HG02610 (cell line): ENCODE data around the gene ZNF664.
A peak's percentile ranks its signal among the peaks of the same experiment; 100 is the strongest.

ENCODE experiments used
- ATAC-seq: cut with Tn5 transposase; IDR thresholded peaks from one replicate; pipeline ENCODE4 v1.9.1; 2021; ENCODE audit warnings: mild to moderate bottlenecking, moderate library complexity; ENCODE audit not compliant: unreplicated experiment

Gene ZNF664

DNA sequence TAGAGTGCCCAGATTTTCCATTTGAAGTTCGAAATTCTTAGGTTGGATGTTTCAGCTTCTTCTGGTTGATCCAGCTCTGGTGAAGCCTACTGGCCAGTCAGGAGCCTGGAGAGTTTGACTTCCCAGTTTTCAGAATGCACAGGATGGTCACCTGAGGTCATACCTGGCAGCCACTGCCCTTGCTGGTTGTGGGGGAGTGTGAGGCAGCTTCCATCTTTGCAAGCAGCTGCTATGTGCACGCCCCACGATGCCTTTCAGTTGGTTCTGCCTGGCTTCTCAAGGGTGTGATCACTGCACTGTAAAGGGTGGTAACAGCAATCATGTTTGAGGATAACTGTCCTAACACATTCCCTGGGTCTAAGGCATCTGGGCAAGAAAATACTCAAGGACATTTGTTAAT lies 15.8 kb upstream of the ZNF664 start:
- no peak for ATAC-seq

DNA sequence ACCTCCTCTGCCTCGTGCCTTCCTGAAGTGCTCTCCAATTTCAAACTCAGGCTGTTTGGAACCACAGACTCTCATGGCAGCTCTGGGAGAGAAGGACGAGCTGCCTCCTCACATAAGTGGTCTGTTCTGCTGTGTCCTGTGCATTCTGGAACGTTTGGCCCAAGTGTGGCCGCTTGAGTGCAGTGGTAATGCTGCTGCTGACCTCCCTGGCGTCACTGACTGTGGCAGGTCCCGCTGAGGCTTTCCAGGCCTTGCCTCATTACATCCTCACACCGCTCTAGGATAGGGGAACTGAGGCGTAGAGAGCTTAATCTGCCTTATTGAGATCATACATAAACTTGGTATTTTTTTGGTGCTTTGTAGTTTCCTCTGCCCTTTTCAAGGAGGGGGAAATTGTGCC lies 14.6 kb upstream of the ZNF664 start:
- no peak for ATAC-seq

DNA sequence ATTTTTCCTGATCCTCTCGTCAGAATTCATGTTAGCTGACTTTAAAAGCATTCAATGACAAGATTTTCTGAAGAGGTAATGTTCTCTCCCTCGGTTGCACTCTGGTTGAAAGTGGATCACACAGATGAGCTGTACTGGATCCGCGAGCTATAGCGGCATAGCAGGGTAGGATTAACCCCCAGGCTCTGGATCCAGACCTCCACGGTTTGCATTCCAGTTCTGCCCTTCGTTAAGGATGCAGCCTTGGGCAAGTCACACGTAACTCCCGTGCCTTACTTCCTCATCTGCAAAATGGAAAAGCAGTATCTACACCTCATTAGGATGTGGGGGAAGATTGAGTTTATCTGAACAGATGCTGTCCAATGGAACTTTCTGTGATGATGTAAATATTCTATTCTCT lies 14.1 kb upstream of the ZNF664 start:
- ATAC-seq, result no peak

DNA sequence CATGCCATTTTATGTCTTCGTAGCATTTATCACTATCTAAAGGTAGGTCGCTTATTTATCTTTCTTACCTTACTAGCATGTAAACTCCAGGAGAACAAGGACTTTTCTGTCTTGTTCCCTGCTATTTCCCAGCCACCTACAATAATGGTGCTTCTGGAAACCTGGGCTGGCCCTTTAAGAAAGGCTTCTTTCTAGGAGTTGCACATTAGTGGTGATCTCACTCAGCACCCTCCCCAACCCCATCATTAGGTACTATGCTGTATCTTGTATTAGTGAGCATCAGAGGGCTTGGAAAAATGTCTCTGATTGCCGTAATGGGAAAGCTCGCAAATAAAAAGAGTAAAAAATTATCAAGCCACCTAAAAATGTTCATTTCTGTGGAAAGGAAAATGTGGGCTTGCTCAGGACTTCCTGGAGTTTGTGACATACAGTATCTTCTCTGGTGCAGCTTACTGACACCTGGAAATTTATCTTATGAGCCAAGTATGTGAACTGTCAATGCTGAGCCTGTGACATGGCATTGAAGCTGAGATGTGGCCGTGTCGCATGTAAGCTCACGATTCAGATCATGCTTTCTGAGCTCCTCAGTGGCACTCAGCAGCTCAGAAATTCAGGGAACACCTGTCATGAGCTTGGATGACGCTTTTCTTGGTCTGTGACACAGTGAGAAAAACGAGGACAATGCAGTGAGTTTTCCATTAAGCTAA lies 12.8 kb upstream of the ZNF664 start:
- no peak for ATAC-seq

DNA sequence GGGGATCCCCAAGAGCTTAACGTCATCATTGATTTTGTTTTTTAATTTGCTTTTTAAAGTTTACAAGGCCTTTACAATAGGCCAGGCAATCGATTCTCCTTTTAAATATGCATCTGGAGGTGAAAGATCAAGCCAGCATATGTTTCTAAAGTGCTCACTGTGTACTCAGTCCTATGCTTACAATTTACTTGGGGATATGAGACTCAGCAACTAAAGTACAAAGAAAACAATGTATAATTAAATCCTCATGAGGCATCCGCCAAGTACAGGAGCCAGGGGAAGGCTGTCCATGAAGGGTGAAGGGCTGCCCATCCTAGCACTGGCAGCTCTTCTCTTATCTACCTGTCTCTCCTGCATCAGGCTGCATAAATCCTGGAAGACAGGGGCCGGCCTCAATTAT lies 12.2 kb upstream of the ZNF664 start:
- ATAC-seq, result no peak

DNA sequence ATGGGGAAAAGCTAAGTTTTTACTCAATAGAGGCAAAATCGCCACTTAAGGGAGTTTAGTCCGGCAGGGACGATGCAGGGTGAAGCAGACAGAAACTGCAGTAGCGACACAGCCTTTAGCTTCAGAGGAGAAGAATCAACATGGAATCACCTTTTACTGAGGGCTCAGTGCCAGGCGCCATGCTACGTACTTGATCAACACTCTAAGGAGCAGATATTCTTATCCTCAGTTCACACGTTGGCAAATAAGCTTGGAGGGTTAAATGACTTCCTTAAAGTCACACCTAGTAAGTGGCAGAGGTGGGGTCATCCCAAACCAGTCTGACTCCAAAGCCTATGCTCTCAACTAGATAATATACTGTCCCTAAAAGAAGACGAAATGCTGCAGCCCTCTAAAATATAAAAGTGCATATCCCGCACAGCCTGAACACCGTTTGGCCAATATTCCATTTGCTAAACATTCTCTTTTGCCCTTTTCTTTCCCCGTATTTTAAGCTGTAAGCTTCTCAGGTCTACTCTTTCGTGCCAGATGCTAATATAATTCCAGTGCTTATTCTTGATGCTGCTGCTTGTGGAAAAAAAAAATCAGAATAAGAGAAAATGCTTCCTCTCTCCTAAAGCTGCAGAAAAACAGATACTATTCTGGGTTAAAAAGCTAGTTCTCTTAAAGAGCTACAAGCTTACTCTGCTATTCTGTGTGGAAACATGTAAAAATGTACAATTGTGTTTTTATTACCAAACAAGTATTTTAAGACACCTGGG lies 11.2 kb upstream of the ZNF664 start:
- no peak for ATAC-seq

DNA sequence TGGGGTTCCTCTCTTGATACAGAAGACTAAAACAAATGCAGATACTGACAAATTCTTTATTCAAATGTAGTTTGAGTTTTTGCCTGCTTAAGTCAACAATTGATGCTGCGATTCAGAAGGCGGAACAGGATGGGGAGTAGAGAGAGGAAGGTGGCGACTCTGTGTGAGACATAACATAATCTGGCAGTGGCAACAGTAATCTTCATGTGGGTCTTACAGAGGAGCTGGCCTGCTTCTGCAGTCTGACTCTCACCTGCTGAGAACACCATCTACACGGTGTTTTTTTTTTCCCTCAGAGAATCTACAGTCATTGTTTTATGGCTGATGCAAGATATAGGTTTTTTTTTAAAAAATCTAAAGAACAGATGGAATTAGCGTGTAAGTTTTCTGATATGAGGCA lies 10.5 kb upstream of the ZNF664 start:
- no peak for ATAC-seq

DNA sequence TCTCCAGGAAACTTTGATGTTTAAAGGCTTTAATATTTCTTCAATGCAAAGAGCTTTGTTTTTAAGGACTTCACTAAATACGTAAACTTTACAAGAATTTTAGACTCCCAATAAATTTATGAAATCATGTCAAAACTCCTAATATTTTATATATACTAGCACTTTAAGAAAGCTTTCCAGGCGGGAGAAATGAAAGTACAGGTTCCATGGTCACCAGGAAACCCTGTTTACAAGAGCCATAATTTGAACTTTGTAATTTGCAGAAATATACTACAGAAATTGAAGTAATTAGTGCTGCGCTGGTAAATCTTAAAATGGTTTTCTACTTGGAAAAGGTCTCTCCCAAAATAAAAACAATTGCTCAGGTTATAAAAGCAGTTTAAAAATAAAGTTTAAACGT lies 9.2 kb upstream of the ZNF664 start:
- no peak for ATAC-seq

DNA sequence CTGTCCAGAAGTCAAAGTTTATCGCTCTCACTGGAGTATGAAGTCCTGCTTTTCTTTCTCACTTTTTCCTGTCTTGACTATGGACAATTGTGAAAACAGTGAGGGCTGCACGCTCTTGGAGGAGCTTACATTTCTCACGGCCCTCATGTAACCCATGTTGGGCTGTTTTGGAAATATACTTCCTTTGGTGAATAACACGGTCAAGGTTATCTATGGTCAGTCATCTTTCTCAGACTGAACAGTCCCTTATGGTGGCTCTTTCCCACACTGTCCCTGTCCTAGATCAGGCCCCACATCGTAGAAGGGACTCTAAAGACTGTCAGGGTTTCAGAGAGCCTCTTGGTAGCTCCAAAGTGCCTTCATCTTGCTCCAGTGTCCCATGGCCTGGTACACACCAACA lies 7.6 kb upstream of the ZNF664 start:
- no peak for ATAC-seq

DNA sequence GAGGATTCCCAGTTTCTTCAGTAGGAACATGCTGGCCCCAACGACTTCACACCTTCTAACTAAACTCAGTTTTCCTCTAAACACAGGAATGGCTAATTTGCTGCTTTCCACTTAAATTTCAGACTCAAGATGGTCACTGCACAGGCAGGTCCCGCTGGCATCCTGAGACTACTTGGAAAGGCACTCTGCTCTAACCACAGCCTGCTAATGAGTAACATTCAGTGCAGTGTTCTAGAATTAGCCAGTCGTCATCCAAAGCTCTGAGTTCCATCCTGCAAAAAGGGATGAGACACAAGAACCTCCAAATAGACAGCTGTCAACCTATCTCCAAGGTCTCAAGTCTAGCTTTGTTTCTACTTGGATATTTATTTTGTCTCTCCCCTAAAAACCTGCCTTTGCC lies 6.4 kb upstream of the ZNF664 start:
- ATAC-seq, result no peak

DNA sequence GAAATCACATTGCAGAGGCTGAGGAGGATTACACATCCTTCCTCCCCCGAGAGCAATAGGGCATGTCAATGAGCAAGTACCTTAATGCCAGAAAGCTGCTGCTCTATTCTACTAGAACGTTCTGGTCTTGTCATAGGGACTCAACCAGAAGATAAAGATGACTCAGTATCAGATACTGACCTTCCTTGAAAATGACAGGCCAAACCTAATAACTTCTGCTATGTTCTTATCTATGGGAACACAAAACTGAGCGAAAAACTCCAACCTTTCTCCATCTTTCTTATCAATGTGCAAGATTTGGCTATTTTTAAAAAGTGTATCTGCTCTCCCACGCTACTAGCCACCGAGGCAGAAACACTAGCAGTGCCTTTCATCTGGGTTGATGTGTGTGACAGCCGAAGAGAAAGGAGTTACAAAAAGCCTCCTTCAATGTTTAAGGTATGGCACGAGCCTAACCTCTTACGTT lies 5.9 kb upstream of the ZNF664 start:
- no peak for ATAC-seq

DNA sequence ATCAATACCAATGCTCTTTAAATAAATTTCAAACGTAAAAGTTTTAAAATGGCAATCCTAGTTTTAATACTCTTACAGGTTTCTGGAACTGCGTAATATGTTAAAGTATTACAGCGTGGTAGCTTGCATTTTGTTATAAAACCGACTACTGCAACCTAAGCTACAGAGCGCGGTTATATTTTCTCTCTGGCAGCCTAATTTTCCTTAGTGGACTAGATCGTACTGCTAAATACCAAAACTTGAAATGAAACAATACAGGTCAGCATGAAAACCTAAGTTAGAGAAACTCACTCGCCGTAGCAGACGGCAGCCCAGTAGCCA lies 1.6 kb upstream of the ZNF664 start:
- ATAC-seq, result no peak

DNA sequence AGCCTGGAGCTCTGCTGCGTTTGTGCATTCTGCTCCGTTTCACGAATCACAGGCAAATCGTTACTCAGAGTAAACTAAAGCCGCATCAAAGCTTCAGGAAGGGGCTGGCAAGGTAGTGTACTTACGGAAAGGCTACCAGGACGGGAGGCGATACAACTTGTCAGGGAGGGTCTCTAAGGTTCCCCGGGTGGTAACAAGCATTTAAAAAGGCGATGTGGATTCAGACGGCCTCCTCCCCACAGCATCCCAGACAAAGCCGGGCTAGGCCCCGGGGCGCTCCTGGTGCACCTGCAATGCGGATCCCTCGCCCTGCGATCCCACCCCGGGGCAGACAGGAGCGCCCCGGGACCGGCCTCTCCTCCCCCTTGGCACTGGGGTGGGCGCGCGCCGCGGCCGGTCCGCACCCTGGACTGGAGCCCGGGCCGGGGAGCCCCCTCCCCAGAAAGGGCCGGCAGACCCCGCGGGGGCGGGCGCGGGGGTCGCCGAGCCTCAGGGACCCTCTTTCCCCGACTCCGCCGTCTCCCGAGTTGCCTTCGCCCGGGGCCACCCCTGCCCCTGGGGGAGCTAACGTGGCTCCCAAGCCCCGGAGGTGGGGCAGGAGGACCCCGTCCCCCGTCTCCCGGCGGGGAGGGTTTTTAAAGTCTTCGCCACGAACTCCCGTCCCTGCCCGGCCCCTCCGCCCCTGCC lies 1.1 kb upstream of the ZNF664 start:
- peak; percentile 4 for ATAC-seq

DNA sequence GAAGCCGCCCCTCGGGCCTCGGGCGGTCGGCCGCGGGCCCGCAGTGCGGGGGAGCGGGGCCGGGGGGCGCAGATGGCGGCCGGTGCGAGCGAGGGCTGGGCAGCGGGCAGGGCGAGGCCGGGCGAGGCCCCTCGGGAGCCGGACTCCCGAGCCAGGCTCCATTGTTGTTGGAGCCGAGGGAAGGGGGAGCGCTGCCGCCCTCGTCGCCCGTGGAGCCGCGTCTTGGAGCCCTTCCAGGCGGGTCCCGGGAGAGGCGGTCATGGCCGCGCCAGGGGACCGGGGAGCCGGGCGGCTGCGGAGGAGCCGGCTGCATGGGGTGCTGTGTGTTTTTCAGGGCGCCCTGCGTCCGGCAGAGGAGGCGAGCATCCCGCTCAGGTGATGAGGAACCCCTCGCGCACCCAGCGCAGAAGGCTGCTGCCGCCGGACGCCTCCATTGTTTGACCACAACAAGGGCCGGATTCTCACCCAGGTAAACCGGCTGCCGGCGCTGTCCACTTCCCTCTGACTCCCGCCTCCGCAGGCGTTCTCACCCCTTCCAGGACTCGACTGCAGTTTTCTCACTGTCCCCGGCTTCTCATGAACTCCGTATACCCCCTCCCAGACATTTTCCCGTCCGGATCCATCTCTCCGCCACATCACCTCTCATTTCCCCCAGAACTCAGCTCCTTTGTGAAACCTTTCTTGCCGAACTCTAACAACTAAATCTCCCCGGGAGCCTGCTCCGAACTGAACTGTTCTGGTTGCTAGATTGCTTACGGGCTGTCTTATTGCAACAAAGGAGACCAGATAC lies 732 bp downstream of the ZNF664 start:
- peak; percentile 4 for ATAC-seq

DNA sequence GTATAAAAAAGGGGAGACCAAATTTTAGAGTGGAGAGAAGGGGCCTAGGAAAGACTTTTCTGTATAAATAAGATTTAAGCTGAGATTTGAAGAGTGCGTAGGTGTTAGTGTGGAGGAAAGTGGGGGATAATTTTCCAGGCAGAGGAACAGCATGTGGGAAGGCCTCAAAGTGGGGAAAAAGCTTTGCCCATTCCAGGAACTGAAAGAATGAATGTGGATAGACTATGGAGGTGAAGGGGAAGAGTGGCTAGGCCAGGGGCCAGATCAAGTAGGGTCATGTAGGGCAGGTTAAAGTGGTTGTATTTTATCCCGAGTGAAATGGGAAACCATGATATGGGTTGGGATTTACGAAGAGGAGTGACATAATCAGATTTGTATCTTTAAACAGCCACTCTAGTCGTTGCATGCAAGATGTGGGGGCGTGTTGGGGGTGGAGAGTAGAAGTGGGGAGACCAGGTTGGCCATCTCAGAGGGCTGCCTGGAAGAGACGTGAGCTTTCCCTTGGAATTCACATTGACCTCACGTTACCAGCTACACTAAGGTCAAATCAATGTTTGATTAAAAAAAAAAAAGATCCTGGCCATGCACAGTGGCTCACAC lies 3.3 kb downstream of the ZNF664 start:
- no peak for ATAC-seq

DNA sequence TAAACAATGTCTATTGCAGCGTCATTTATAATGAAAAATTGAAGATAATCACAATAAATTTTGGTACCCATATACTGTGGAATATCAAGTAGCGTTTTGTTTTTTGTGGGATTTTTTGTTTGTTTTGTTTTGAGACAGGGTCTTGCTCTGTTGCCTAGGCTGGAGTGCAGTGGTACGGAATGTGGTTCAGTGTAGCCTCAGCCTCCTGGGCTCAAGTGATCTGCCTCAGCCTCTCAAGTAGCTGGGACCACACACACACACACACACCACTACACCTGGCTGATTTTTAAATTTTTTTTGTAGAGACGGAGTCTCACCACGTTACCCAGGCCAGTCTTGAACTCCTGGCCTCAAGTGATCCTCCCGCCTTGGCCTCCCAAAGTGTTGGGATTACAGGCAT lies 6.6 kb downstream of the ZNF664 start:
- ATAC-seq, result no peak

DNA sequence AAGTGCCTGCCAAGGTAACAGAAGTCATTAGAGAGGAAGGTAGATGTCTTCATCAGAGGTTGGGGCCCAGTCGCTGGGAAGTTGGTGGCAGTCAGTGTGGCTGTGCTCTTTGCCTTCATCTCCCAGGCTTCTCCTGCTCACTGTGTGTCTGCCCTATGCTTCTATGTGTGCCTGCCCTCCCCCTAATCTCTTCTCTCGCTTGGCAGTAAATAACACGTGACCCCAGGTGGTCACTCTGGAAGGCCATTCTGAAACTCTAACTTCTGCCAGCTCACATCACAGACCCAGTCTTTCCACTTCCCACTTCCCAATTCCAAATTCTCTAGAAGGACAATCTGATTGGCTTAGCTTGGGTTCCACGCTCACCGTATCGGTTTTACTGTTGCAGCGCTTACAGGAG lies 9.3 kb downstream of the ZNF664 start:
- no peak for ATAC-seq

DNA sequence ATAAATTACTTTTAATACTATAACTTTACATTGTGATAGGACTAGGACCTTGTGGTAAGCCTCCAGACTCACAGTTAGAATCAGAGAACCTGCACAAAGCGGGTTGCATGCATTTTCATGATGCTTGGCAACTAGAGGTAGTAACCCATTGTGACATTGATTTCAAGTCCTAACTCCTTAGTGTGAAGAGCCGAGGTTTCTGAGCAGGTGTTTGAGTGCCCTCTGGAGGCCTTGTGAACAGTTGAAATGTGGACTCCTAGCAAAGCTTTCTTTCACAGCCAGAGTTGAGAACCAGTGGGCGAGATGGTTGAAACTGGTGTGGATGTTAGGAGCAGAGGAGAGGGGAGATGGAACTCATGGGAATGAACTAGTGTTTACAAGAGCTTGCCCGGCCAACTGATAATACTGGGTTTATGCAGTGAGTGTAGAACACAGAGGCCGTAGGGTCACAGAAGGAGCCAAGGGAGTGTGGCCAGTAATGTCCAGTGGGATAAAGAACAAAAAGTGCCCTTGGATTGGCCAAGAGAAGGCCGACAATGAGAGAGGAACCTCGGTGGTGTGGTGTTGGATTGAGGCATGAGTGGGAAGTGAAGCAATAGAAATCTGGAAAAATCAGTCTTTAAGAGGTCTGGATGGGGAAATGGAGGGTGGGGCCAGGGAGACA lies 10.9 kb downstream of the ZNF664 start:
- peak; percentile 57 for ATAC-seq

DNA sequence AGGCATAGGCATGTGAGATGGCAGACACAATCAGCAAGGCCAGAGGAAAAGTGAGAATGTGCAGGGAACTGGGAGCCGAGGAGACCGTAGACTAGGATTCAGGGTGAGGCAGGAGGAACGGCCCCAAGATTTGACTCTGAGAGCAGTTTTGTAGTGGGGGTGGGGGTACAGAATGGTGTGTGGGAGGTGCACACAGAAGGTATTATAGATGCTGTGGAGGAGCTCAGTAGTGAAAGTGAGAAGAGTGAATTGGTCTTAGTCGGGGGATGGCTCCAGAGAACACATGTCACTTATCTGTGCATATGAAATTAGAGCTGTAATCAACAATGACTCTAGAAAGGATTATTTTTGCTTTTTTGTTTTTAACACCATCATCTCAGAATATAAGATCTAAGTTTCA lies 11.9 kb downstream of the ZNF664 start:
- no peak for ATAC-seq

DNA sequence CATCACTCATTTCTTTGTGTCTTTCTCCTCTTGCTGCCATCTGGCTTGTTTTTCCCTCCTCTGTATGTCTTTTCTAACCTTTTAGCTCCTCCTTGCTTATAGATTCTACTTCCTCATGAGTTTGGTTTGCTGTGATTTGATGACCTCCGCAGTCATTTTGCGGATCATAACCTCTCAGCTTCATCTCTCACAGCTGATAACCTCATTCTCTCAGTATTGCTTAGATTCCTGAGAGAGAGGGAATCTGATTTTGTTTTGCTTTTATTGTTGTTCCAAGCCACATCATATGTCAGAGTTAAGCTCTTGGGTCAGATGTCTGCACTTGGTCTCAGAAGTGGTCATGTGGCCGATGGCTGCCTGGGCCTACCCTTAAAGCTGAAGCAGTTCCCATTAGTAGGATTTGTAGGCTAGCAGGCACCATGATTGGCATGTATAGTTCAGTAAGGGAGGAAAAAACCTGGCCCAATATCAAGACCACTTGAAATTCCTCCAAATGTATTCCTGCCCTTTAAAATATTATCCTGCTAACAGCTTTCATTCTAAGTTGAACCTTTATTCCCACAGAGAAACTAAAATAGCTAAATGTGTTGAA lies 13.5 kb downstream of the ZNF664 start:
- no peak for ATAC-seq
